ENCODE measurements around the gene TAL2.

TAL2 gene

DNA sequence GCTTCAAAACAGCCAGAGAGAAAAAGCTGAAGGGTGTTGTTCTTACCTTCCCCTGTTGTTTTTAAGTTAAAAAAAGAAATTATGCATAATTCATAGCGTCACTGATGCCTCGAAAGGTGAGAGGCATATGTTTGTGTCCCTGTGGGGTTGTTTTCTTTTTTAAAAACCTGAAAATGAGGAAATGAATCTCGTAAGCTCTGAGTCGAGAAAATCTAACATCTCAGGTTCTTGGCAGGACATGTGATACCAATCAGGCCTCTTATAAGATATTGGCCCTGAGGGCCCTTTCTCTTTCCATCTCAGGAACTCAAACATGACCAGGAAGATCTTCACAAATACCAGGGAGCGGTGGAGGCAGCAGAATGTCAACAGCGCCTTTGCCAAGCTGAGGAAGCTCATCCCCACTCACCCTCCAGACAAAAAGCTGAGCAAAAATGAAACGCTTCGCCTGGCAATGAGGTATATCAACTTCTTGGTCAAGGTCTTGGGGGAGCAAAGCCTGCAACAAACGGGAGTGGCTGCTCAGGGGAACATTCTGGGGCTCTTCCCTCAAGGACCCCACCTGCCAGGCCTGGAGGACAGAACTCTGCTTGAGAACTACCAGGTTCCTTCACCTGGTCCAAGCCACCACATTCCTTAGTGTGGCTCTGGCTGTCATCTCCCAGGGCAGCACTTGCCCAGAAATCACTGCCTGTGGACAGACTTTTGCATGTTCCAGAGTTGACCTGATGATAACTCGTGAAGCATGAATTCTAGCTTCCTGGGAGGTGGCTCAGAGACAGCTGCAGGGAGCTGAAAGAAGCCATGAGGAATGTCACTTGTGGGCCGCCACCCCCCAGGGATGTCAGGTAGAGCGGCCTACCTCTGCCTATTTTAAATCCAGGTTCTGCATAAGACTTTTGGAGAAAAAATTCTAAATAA lies at the start of gene TAL2:
Gene TAL2 (plus strand): TSS at position 274 of the 921 bp plus-strand sequence. CDS start 40 bp downstream, at position 314.
- DNase-seq = no peak

GRCh38 chr9:105621001-105621400 lies 41.3 kb upstream of the TAL2 start:
- no peak for DNase-seq

- DNase-seq = no peak
Measured at GRCh38 chr9:105625088-105625487, 37.2 kb upstream of the TAL2 start.

DNA sequence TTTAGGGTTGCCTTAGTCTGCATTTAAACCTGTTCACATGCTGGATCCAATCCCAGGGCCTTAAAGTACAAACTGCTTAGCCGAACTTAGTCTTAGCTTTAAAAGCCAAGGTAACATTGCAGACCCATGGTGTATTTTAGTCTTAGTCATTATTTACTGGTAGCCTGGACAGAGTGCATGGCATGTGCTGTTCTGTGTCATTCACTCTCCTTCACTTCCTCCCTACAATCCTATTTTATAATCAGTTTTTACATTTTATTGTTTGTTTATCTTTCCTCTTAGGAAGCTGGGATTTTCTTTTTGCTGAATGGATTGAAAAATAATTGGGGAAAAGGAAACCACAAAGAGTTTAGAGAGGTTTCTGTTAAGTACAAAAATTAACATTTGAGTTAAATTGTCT lies 29.4 kb upstream of the TAL2 start:
- no peak for DNase-seq

GRCh38 chr9:105633411-105633810 lies 28.8 kb upstream of the TAL2 start:
- no peak for DNase-seq

DNA sequence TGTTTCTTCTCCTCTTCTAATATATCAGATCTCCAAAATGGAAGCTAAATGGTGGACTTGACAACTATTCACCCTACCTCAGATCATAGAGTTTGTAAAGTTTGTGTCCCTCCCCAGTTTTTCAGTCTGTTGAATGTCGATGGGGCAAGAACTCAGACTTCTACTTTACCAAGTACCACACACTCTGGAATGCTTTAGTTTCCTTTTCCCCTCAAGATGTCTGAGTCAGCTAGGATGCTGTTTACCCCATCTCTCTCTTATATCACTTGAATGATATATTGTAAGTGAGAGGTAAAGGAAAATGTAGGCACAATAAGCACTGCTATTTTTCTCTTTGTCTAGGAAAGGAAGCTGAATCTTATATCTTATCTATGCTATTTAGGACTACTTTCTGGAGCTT lies 25.9 kb upstream of the TAL2 start:
- DNase-seq = no peak

GRCh38 chr9:105637787-105638395 lies 24.4 kb upstream of the TAL2 start:
- DNase-seq = no peak

DNA sequence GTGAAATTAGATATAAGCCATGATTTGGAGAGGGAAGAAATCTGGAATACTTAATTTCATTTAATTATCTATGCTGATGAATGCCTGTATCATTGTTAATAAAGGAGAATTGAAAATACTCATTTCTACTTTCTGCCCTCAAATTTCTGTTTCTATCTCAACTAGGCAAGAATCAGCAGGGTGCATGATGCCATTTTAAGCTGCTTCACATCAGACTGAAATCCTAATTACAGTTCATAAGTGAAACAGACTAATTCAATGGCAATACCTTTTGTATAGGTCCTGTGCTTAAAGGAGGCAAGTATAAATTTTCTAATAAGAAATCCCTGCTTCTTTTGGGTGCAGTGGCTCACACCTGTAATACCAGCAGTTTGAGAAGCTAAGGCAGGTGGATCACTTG lies 22.3 kb upstream of the TAL2 start:
- DNase-seq = no peak

DNA sequence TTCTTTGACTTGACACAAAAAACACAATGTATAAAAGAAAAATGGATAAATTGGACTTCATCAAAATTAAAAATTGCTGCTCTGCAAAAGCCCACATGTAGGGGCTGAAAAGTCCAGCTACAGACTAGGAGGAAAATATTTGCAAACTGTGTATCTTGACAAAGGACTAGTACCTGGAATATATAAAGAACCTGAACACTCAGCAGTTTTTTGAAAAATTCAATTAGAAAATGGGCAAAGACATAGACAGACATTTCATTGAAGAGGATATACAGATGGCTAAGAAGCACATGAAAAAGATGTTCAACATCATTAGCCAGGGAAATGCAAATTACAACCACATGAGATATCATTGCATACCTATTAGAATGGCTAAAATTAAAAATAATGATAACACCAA lies 18.5 kb upstream of the TAL2 start:
- no peak for DNase-seq

DNA sequence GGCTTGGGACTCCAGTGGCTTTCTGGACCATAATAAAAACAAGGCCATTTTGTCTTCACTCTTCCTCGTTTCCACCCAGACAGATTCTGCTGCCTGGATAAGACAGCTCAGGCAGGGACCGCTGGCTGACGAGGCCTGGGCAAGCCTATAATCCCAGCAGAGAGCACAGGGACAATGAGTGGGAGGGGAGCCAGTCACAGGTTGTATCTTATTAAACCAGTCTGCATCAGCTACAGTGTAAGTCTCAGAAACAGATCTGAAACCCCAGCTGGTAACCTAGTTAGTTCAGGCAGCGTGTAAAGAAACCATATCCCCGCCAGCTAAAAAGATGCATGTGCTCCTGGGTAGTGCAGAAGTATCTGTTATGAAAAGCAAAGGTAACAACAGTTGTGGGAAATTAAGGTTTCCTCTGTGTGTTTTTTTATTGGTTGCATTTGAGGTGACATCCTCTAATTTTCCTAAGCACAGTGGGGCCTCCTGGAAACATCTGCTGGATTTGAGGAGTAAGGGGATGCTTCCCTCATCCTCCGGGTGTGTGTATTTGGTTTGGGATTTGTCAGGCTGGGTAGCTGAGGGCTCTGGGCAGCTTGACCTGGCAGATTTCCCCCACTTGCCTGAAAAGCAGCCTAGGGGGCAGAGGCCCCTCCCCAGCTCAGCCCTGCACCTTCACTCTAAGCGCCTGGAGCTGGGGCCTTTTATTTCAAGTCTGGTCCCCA lies 15.2 kb upstream of the TAL2 start:
- no peak for DNase-seq

GRCh38 chr9:105647595-105648349 lies 14.5 kb upstream of the TAL2 start:
- no peak for DNase-seq

DNA sequence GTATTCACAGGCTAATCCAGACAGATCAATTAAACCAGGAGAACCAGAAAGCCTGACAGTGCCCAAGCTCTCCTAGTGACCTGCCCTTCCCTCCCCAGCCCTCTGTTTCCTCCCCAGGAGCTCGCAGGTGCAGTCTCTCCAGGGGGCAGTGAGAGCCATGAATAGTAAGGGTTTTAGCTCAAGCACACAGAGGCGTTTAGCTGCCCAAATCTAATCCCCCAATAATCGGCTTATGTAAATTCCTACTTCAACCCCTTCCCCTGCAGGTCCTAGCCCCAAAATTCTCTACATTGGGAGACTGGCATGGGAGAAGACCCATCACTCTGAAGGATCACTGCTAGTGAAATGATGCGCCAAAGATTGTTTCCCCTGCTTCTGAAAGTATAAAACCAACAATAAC lies 10.5 kb upstream of the TAL2 start:
- no peak for DNase-seq

DNA sequence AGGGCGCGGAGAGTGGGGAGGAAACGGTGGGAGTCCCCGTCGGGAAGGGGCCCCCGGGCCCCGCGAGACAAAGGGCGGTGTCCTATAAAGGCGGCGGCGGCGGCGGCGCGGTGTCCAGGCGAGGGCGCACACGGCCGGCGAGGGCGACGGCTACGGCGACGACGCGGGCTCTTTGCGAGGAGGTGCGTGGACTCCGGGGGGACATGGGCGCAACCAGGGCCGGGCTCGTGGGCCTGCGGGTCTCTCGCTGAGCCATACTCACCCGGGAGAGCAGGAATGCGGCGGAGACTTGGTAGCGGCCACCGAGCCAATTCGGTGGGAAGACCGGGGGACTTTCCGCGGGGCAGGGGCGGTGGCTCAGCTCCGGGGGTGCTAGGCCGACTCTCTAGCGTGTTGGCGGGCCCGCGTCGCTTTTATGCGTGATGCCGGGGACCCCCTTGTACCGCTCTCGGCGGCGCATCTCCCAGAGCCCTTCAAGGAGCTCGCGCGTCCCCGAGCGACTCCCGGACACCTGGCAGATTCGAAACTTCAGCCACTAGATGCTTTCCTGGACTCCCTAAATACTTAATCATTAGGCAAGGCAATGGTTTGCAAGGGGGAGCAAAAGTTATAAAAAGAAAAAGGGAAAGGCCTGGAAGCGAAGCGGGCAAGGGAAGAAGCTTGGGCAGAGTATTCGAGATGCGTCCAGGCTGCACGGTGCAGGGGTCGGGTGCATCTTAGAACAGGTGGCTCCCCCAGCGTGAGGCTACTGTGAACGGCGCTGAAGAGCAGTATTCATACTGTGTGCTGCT lies 5.9 kb upstream of the TAL2 start:
- DNase-seq = peak; percentile 34

DNA sequence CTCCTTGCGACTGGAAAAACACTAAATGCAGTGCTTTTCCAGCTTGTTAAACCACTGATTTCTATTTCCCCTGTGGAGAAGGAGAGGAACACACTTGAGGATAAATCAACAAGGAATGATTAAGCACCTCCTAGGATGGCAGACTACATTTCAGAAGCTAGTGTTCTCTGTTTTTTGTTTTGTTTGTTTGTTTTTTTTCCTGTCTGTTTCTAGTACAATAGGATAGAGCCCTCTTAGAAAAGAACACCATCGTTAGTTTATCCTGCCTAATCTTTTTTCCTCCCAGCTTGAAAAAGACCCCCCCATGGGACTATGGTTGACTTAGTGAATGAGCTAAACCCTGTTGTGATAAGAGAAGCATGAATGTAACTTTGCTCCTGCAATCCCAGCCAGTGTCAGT lies 3.9 kb upstream of the TAL2 start:
- DNase-seq = no peak

DNA sequence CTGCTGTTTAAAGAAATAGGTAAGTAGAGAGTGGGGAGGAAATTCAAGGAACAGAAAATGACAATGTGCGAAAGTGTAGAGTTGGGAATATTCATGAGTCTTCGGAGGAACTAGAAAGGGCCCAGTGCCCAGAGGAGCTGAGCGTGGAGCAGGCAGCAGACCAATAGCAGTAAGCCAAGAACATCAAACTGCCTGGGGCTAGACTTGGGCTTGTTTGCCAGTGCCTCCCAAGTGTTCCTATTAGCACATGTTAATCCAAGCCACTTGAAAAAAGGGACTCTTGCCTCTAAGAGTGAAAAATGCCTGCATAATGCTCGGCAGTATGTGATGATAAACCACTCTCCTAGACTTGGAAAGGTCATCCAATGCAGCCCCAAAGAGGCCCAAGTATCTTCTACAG lies 1.2 kb upstream of the TAL2 start:
- DNase-seq = no peak

DNA sequence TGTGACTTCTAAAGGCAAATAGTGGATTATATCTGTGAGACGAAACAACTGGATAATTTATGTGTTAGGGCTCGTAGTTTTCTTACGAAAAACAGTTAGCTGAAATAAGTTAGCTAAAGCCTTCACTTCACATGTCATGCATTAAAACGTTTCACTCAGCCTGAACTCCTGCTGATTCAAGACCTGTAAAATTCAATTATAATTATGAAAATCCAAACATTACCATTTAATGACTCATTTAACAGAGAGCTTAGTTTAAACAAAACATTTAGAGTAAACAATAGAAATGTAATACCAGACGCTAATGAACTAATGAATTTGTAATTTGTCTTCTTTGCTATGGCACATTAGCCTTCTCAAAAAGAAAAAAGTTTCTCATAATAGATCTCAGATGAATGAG lies 1.7 kb downstream of the TAL2 start:
- no peak for DNase-seq

GRCh38 chr9:105667867-105668266 lies 5.6 kb downstream of the TAL2 start:
- no peak for DNase-seq

GRCh38 chr9:105670315-105670714 lies 8.1 kb downstream of the TAL2 start:
- DNase-seq = no peak

DNA sequence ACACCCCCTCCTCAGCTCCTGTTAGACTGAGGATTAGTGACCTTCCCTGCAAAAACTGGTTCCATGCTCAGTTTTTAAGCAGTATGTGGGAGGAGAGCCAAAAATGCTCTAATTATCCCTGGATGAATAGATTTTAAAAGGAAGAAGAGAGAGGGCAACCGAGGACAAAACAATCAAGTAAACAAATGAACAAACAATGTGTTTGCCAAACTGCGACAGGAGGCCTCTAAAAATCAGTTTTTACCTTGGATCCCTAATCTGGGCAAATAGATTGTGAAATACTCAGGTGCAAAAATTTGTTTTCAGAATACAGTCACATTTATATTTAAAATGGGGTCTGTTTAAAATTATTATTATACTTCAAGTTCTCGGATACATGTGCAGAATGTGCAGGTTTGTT lies 8.5 kb downstream of the TAL2 start:
- DNase-seq = no peak

DNA sequence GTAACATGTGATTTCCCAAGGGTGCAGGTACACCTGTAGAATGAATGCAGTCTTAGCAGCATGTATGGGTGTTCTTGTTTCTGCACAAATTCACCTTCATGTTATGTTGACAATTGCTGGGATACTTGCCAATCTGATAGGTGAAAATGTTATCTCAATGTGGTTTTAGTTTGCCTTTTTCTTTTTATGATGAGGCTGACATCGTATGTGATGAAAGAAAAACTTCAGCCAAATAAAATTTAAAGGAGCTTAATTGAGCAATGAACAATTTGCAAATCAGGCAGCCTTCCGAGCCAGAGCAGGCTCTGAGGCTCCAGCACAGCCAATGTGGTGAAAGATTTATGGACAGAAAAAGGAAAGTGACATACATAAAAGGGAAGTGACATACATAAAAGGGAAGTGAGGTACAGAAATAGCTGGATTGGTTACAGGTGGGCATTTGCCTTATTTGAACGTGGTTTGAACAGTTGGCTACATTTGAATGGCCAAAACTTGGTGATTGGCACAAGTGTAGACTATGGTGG lies 10.5 kb downstream of the TAL2 start:
- no peak for DNase-seq

GRCh38 chr9:105673850-105674387 lies 11.7 kb downstream of the TAL2 start:
- no peak for DNase-seq

All from NCI-H510A treated with DMSO at 0.1 percent for 48 hours (cell line).